Measurements from ENCODE around the gene STK10.
"Not testable (repeated sequence)": the region's sequence is repeated elsewhere in the genome, so short reads cannot be mapped to it uniquely, and the experiment has no call there.

The STK10 gene

DNA sequence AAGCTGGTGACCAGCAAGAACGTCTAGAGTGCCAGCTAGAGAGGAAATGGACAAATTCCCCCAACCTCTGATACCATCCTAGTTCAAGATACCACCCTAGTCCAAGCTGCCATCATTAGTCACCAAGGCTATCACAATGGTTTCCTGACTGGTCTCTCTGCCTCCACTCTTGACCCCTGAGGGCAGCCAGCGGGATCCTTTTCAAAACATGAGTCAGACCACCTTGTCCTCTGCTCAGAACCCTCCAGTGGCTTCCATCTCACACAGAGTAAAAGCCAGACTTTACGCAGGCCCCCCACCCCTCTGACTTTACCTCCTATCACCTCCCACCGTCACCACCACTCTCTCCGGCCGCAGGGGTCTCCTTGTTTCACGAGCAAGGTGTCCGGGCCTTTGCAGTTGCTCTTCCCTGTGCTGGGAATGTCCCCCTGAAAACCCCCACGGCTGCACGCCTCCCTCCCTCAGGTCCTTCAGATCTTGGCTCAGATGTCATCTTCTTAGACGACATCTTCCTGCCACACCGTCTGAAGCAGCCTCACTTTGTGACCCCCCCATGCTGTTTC, 139.4 kb downstream of the STK10 start:
- DNase-seq, result no peak

DNA sequence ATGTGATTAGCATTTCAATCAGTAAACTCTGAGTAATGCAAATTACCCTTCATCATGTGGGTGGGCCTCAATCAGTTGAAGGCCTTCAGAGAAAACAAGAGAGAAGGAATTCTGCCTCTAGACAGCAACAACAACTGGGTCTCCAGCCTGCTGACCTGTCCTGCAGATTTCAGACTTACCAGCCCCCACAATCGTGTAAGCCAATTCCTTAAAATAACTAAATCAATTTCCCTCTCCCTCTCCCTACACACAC, 139.9 kb downstream of the STK10 start:
- DNase-seq, result no peak

DNA sequence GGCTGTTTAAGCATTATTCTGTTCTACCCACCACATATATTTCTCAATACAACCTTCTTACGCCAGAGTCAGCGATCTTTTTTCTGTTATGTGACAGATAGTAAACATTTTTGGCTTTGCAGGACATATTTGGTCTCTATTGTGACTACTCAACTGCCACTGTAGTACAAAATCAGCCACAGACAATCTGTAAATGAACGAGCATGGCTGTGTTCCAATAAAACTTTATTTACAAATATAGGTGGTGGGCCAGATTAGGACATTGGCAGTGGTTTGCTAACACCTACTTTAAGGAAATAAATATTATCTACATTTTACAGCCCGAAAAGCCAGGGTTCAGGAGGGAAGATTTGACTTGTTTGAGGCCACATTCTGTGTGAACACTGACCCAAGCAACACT, 141.4 kb downstream of the STK10 start:
- no peak for DNase-seq

DNA sequence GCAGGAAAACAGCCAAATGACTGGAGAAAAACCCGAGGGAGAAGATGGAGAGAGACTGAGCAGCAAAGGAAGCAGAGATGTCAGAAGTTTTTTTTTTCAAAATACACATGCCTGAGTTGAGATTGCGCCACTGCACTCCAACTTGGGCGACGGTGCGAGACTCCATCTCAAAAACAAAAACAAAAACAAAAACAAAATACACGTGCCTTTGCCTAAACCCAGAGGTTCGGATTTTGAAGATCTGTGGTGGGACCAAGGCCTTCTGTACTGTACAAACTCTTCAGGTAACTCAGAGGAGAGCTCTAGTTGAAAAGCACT, 142.8 kb downstream of the STK10 start:
- DNase-seq, result no peak

DNA sequence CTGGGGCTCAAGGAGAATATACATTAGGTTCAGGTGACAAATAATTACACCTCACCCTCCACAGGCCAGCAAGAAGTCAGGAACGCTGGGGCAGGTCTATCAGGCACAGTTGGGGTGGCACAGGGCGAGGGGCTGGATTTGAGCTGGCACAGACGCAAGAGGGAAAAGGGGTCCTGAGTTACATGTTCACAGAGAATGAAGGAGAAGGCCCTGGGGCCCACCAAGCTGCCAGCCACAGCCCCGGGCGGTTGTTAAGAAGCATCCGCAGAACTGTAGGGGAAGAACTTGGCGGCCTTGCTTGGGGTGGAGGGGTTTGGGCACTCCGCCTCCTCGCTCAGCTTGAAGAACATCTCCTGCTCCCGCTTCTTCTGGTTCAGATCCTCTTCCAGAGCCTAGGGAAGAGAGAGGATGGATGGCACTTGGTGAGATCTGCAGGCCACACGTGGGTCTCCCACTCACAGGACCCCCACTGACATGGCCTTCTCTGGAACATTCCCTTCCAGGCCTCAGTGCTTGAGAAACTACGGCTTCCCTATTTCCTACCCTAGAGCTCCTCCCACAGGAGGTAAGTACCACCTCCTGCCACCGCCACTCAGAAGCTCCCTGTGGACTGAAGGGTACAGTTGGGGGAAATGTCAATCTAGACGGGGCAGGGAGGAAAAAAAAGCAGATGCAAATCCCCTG, 143.3 kb downstream of the STK10 start:
- DNase-seq, result no peak

DNA sequence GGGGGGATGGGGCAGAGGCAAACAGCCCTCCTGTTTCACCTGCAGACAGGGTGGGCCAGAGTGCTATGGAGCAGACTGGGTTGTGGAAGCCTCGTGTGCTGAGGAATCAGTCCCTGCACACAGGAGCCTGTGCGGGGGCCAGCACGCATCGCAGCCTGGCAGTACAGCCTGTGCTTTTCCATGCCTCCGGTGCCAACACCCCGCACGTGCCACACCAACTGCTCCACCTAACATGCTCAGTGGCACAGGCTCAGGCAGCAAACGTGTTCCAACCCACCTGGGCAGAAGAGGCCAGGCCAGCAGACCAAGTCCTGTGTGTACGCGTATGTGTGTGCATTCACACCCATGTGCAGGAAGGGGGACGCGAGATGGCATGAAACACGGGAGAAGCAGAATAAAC, 144.2 kb downstream of the STK10 start:
- no peak for DNase-seq

DNA sequence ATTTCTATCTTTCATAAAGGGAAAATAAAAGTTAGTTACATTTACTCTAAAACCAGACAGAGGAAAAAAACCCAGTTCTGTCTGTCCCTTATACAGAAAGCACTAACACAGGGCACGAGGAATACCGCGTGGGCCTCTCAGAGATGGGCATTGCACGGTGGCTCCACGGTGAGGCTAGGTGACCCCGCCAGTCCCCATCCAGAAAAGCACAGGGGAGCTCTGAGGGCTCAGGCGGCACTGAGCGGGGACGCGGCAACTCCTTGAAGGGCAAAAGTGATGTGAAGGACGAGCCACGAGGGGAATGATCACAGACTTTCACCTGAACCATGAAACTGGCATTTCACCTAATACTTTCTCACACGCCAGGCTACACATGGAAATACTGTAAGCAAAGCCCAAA, 145.8 kb downstream of the STK10 start:
- no peak for DNase-seq

DNA sequence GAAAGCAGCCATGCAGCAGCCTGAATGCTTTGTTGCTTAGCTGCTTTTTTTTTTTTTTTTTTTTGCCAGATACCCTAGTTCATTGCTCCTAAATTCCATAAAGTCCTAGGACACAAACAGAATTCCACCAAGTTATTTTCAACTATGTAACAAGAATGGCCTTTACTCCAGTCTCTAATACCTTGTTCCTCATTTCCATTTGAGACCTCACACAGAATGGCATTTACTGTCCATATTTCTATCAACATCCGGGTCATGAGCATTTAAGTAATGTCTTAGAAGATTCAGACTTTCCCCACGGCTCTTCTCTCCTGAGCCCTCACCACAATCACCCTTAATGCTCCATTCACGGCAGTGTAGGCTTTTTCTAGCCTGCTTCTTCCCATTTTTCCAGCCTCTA, 149.9 kb downstream of the STK10 start:
- DNase-seq, result no peak

DNA sequence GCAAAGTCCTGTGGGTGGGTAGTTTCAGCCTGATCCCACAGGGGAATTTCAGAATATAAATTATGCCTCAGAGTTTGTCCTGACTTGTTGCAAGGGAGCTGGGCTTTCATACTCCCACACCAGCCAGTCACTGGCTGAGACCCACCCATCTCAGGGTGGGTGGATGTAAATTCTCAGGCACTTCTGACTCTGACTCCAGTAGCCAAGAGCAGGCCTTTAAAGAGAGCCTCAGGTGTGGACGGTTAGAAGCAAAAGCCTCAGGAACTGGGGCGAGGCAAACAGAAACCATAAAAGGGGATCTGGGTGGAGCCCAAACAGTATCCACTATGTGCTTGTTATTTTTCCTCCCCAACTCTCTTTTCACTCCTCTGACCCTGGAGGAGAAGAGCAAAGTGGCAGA, 153.0 kb downstream of the STK10 start:
- DNase-seq, result no peak

DNA sequence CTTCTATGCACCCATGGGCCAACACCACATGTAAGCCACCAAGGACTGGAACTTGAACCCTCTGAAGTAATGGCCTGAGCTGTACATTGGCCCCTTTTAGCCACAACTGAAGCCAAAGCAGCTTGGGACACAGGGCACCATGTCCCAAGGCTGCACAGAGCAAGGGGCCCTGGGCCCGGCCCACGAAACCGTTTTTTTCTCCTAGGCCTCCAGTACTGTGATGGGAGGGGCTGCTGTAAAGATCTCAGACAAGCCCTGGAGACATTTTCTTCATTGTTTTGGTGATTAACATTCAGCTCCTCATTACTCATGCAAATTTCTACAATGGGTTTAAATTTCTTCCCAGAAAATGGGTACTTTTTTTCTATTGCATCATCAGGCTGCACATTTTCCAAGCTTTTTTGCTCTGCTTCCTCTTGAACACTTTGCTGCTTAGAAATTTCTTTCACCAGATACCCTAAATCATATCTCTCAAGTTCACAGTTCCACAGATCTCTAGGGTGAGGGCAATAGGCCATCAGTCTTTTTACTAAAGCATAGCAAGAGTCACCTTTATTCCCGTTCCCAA, 156.0 kb downstream of the STK10 start:
- DNase-seq, result no peak

DNA sequence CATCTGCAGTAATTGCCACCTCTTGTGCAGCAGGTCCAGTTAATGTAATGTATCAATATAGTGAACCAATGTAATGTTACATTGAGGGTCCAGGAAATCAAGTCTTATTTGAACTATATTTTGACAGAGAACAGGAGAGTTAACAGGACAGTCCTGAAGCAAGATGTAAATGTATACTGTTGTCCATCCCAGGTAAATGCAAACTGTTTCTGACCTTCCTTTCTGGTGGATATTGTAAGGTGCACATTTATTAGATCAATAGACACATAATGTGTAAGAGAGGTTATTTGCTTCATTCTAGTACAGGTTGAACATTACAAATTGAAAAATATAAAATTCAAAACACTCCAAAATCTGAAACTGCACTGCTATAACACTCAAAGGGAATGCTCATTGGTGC, 158.1 kb downstream of the STK10 start:
- no peak for DNase-seq

DNA sequence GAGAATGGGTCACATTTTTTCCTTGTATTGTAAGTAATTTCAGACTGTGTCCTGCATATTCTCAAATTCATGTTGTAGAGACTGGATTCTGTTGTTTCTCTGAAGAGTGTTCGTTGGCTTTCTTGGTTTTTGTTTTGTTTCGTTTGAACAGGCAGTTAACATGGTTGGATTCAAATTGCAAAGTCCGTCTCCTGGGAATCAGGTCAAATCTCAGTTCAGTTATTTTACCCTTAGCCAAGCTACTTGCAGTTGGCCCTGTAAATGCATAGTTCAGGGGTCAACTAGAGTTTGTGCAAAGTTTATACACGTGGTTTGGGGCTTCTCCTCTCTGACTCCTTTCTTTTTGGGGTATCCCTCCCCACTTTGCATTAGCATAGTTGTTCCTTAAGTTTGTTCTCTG, 159.9 kb downstream of the STK10 start:
- DNase-seq, result no peak

DNA sequence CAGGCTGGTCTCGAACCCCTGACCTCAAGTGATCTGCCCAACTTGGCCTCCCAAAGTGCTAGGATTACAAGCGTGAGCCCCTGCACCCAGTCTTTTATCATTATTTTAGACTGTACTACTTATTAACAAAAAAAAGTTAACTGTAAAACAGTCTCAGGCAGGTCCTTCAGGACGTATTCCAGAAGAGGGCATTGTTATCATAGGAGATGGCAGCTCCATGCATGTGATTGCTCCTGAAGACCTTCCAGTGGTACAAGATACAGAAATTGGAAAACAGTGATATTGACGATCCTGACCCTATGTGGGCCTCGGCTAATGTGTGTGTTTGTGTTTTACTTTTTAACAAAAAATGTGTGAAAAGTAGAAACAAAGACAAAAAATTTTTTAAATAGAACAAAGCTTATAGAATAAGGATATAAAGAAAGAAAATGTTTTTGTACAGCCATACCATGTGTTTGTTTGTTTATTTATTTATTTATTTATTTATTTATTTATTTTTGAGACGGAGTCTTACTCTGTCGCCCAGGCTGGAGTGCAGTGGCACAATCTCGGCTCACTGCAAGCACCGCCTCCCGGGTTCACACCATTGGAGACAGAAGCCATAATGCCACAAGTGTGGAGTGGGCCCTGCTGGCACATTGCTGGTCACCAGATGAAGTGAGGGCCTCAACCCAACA, 167.8 kb downstream of the STK10 start:
- DNase-seq, result not testable (repeated sequence)

DNA sequence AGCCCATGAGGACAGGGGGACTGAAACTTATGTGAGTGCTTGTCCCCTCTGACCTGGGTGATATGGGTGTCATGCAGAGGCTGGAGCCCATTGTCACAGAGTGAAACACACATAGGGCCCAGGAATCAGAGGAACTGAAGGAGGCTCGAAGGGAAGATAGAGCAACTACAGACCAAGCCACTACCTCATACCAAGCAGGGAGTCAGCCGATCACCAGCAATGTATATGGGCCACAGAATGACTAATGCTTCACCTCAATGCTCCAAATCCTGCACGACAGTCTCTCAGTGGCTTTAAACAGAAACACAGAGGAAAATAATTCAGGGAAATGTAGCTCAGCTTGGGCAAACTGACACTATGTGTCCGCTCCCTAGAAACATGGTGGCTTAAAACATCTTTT, 172.7 kb downstream of the STK10 start:
- no peak for DNase-seq

DNA sequence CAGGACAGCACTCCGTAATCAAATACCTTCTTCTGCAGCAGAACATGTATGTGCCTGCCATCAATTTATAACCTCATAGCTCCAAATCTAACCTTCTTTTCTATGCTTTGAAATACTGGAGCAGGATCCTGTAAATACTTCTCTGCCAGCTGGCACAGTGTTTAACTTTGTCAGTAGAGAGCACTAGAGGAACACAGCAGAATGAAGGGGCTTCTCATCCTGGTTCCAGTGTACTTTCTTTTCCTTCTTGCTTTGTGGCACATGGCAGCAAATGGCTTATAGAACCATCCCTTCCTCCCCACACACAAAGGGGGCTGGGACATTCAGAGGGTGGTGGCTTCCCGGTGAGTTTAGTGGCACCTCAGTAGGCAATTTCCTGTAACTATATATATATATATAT, 177.7 kb downstream of the STK10 start:
- DNase-seq, result no peak

DNA sequence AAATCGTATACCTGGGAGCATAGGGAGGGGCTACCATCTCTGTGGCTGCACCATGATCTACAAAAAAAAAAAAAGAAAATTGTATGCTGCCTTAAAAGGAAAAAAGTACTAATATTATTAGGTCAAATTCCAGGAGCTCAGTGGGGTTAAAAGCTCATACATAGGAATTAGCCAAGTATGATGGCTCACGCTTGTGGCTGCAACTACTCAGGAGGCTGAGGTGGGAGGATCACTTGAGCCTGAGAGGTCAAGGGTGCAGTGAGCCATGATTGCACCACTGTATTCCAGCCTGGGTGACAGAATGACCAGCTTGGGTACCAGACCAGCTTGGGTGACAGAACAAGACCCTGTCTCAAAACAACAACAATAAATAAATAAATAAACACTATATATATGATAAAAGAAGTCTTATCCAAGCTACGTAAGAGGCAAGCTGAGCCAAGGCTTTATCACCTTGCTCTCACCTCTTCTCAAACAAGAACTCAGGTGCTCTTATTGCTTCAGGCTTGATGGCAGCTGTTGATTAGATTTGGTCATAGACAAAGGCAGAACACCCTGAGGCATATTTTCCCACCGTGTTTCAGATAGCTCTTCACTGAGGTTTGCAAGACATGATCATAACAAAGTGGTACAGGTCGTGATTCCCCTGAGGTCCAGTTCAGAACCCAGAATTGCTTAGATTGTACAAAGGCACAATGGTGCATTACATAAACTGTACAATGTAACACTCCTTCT, 178.3 kb downstream of the STK10 start:
- DNase-seq, result no peak

DNA sequence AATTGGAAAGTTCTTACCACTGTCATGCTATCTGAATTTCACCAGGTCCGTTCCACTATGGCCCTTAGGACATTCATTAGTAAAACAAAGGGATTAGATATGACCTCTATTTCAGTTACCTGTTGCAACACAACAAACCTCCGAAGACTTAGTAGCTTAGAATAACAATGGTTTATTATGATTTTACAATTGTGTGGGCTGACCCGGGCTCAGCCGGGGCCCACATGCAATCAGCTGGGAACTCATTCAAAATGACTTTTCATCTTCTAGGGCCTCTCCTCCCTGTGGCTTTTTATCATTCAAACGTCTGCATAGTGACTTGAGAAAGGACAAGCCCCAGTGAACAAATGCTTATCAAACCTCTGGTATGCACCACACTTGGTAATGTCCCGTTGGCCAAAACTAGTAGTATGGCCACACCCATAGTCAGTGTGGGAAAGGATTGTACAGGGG, 179.3 kb downstream of the STK10 start:
- DNase-seq, result no peak

DNA sequence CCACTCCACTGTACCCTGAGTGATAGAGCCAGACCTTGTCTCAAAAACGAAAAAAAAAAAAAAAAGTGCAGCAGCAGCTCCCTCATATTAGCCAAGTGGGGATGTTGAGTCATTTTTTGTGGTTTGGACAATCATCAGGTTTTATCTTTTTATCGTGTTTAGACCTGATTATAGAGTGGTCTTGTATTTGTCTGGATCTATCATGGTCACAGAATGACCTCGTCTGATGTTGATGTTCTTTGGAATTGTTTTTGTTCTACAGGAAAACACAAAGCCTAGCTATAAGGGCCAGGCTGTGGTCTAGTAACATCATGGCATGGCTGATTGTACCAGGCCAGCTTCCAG, 179.9 kb downstream of the STK10 start:
- DNase-seq, result no peak

DNA sequence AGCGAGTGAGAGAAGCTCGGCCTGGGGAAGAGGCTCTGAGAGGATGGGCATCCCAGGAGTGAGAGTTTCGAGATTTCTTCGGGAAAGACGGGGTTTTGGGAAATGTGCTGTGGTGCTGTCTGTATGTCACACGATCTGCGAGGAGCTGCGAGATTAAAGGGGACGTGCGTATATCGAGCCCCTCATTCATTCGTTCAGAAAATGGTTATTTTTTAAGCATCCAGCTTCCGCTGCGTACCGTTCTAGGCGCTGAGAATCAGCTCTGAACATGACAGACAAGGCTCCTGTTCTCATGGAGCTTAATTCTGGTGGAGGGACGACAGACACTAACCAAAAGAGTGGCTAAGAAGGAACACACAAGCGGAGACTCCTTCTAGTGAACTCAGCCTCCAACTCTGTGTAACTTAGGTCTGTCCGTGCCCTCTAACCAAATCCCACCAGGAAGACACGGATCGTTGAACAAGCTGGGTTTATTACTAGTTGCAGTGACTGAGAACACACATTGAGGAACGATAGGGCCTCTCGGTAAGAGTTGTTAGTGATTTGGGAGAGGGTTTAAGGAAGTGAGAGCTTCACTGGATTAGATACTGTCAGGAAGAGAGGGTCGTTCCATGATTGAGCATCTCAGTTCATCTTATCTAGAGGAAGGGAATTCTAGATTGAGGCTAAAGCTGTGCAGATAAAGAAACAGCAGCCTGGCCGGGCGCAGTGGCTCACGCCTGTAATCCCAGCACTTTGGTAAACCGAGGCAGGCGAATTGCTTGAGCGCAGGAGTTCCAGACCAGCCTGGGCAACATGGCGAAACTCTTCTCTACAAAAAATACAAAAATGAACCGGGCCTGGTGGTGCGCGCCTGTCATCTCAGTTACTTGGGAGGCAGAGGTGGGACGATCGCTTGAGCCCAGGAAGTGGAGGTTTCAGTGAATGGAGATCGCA, 180.6 kb downstream of the STK10 start:
- no peak for DNase-seq

DNA sequence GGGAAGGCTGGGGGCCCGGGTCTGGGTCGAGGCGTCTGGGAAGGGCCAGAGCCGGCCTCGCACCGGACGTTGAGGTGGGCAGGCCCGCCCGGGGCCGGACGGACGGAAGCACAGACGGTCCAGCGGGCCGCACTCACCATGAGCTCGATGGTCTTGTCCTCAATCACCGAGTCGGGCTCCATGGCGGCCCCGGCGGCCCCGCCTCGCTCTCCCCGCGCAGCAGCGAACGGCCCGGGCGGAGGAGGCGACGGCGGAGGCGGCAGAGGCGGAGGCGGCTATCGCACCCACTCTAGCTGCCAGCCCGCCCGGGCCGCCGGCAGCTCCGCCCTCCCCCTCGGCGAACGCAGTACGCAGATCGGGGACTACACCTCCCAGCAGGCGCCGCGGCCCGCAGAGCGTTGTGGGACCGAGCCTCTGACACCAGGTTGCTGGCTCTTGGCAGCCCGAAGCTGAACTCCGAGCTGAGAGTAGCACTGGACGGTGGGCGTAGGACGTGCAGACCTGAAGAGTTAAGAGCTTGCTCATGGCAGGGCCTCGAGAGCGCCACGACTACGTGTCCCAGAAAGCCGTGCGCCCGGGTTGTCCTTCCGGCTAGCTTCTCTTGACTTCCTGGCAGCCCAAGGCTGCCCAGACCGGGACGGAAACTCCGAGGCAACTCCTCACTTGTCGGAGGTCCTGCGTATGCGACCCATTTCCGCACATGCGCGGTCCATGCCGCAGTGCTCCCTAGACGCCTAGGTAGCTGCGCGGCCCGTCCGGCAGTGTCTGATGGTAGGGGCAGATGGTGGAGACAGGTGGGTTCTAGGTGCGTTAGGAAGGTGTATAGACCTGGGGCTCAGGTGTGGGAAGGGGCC, 181.5 kb downstream of the STK10 start, which contains the start of gene FBXW11:
TSS of gene FBXW11 (minus strand) at position 318 of the 854 bp plus-strand sequence. CDS start at position 182, 136 bp downstream.
- DNase-seq, result peak; percentile 87

DNA sequence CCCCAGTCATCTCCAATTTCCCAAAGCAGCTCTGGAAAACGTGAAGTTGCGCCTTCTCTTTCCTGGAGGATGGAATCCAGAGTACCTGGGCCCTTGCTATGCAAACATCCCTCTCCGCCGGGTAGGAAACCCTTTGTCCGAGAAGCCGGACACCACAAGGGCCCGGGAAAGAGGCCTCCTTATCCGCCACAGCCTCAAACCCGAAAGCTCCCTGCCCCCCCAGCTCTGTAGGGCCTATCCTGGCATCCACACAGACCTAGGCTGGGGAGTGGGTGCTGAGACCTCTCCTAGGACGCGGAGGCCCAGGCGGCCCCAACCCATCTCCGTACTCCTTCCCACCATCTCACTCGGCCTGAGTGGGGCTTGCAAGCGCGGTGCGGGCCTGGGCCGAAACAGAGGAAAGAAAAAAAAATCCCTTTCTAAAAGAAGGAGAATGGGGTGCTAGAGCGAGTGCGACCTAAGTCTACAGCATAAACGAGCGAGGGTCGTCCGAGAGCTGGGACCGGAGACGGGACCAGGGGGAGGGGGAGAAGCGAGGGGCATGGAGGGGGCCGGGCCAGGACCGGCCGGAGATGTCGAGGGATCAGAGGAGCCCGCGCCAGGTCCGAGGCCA, 182.2 kb downstream of the STK10 start:
- DNase-seq, result peak; percentile 24

Data from 8988T (cell line).